H7 (cell line): ENCODE measurements around the gene RESP18. TPM values are rescaled to one million over a fixed set of nuclear protein-coding genes. Genes with fewer than 3 reads are reported as not detected.
A peak's percentile ranks its signal among the peaks of the same experiment; 100 is the strongest.

Experiments used
- DNase-seq: peaks from one replicate; pipeline ENCODE4 v3.0.0; 2012
- H3K27me3 ChIP-seq: 2 replicates; pipeline ENCODE4 v1.6.0; 2011; ENCODE audit warnings: mild to moderate bottlenecking, low read length; ENCODE audit not compliant: control insufficient read depth, insufficient read depth
- H3K36me3 ChIP-seq: replicated peaks from 2 replicates; pipeline ENCODE4 v1.5.1; 2011; ENCODE audit warnings: low read length; ENCODE audit not compliant: control insufficient read depth, insufficient read depth
- H3K4me3 ChIP-seq: 2 replicates; pipeline ENCODE4 v1.5.1; 2011; ENCODE audit warnings: low read depth, mild to moderate bottlenecking, control low read depth, low read length, moderate library complexity; ENCODE audit not compliant: insufficient read depth
- total RNA-seq: library from RNA; depleted of rRNA; stranded (reverse); fragments of >200 nt; shearing (Covaris generic); gene quantifications from 2 replicates; pipeline ENCODE4 v1.2.3, GENCODE V29; 2014; rRNA removed

Gene RESP18
- total RNA-seq, 1 experiment from 2014 or later, result not detected

DNA sequence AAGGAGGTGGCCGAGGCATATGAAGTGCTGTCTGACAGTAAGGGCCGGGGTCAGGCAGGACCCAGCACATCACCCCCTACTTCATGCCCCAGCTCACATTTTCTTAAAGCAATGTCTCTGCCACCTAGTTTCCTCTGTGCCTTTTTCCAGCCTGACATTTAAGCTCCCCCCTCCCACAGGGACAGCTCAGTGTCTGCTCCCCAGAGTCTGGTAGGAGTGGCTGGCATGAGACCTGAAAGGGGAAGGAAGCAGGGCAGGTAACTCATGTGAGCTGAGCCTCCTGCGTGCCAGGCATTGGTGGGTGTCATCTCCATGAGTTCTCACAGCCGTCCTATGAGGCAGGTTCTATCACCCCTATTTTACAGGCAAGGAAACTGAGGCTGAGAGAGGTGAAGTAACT, 51.9 kb downstream of the RESP18 start:
- Histone ChIP-seq H3K4me3 (no peak overlapping the region), H3K36me3 (peaks cover 3% of the 10 kb centered on the region), H3K27me3 (no peaks in the 10 kb centered on the region; the same call in 1 of the 2 replicates)
- no peak for DNase-seq

GRCh38 chr2:219279916-219280516, 52.5 kb downstream of the RESP18 start:
- DNase-seq, result peak; percentile 59
- H3K4me3 ChIP-seq, result peak overlapping the region; percentile 70
- H3K36me3 ChIP-seq, result peaks cover 3% of the 10 kb centered on the region
- no peaks in the 10 kb centered on the region; the same call in 1 of the 2 replicates for H3K27me3 ChIP-seq

GRCh38 chr2:219279151-219279915, 53.2 kb downstream of the RESP18 start, which contains the start of gene DNAJB2:
TSS of gene DNAJB2 (plus strand) at chr2:219279366. CDS start at chr2:219279834, 468 bp downstream.
- no peaks in the 10 kb centered on the region; the same call in 1 of the 2 replicates for H3K27me3 ChIP-seq
- H3K4me3 ChIP-seq, result peak within 1 kb of the TSS; percentile 70
- peaks cover 3% of the 10 kb centered on the region for H3K36me3 ChIP-seq
- DNase-seq, result peak; percentile 100

GRCh38 chr2:219278655-219279150, 53.8 kb downstream of the RESP18 start:
- Histone ChIP-seq H3K4me3 (peak overlapping the region; percentile 39; the same call in 1 of the 2 replicates), H3K36me3 (peaks cover 2% of the 10 kb centered on the region), H3K27me3 (no peaks in the 10 kb centered on the region; the same call in 1 of the 2 replicates)
- no peak for DNase-seq

DNA sequence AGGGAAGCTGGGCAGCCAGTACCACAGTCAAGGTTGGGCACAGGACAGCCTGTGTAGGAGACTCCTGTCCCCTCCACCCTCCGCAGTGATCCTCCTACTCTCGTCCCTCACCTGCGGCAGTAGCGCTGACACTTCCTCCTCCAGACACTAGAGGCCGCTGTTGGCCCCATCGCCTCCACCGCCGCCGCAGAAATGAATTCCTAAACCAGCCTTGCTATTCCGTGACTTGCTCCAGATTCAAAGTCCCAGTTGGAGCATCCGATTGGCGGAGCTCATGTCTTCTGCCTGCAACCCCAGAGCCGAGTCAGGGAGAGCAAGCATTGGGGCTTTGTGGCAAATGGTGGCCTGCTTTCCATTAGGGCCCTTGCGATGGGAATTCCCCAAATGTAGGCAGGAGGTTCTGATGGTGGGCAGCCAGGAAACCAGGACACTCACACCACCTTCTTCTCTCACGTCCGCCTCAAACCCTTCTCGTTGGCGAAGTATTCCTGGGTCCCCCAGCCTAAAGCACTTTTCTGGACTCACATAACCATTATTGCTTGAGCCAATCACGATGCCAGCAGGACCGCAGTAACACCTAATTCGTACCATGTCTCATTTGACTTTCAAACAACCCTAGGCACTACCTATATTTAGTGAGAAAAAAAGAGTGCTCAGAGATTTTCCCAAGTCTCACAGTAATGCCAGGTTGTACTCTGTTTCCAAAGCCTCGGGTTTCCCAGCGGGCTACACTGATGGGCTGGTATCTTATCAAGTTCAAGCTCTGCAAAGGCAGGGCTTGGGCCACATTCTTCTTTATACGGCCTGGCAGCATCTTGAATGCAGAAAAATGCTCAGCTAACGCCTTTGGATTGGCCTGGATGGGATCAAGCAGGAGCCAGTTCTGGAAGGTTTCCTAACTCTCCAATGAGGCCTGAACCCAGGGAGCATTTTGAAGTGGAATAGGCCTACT, 54.6 kb downstream of the RESP18 start:
- H3K4me3 ChIP-seq, result peak overlapping the region; percentile 1; the same call in 1 of the 2 replicates

More for the DNA sequence above, 54.6 kb downstream of the RESP18 start:
- Histone ChIP-seq H3K27me3 (no peaks in the 10 kb centered on the region; the same call in 1 of the 2 replicates), H3K36me3 (peaks cover 2% of the 10 kb centered on the region)
- peak; percentile 91 for DNase-seq

Other genes with a start within 250 kb of the RESP18 start
- 22.0 and 22.7 TPM in 2 replicates for gene NHEJ1, start 171.9 kb downstream of the RESP18 start, total RNA-seq
- gene SLC23A3, start 162.7 kb downstream of the RESP18 start, total RNA-seq, result not detected in 2 replicates
- gene CNPPD1, start 155.8 kb downstream of the RESP18 start, total RNA-seq, result 27.7 and 33.2 TPM in 2 replicates
- gene RETREG2, start 154.5 kb downstream of the RESP18 start, total RNA-seq, result 60.2 and 64.5 TPM in 2 replicates
- gene ZFAND2B, start 126.0 kb downstream of the RESP18 start, total RNA-seq, result 25.3 and 29.9 TPM in 2 replicates
- gene ABCB6, start 113.8 kb downstream of the RESP18 start, total RNA-seq, result 50.4 and 74.8 TPM in 2 replicates
- gene ATG9A, start 103.1 kb downstream of the RESP18 start, total RNA-seq, result 32.5 and 38.6 TPM in 2 replicates
- 56.9 and 63.4 TPM in 2 replicates for gene ANKZF1, start 102.9 kb downstream of the RESP18 start, total RNA-seq
- gene GLB1L, start 87.3 kb downstream of the RESP18 start, total RNA-seq, result 4.9 and 6.6 TPM in 2 replicates
- 26.2 and 38.6 TPM in 2 replicates for gene STK16, start 87.3 kb downstream of the RESP18 start, total RNA-seq
- gene TUBA4B, start 79.5 kb downstream of the RESP18 start, total RNA-seq, result 0.28 TPM in 1 of 2 replicates, not detected in the other
- 20.3 and 43.9 TPM in 2 replicates for gene TUBA4A, start 78.8 kb downstream of the RESP18 start, total RNA-seq
- 29.1 and 38.6 TPM in 2 replicates for gene DNAJB2, start 53.4 kb downstream of the RESP18 start, total RNA-seq
- gene PTPRN, start 23.3 kb downstream of the RESP18 start, total RNA-seq, result 0.73 and 2.0 TPM in 2 replicates
- gene DNPEP, start 55.2 kb upstream of the RESP18 start, total RNA-seq, result 44.8 and 55.5 TPM in 2 replicates
- 14.7 and 18.8 TPM in 2 replicates for gene DES, start 85.6 kb upstream of the RESP18 start, total RNA-seq
- gene SPEG, start 102.1 kb upstream of the RESP18 start, total RNA-seq, result 25.3 and 27.4 TPM in 2 replicates
- gene GMPPA, start 166.1 kb upstream of the RESP18 start, total RNA-seq, result 53.4 and 71.7 TPM in 2 replicates
- gene ASIC4, start 181.7 kb upstream of the RESP18 start, total RNA-seq, result 0.07 and 1.2 TPM in 2 replicates
- gene CHPF, start 211.1 kb upstream of the RESP18 start, total RNA-seq, result 104 and 113 TPM in 2 replicates
- 2.9 and 4.2 TPM in 2 replicates for gene TMEM198, start 211.3 kb upstream of the RESP18 start, total RNA-seq
- 155 and 158 TPM in 2 replicates for gene OBSL1, start 238.8 kb upstream of the RESP18 start, total RNA-seq
- 1.8 and 6.5 TPM in 2 replicates for gene INHA, start 239.6 kb upstream of the RESP18 start, total RNA-seq